Umbilical cord (tissue), 2 donors: ENCODE measurements around the gene FGF9. TPM values are rescaled to one million over a fixed set of nuclear protein-coding genes. Genes with fewer than 3 reads are reported as not detected.
A peak's percentile ranks its signal among the peaks of the same experiment; 100 is the strongest.

ENCODE experiments used
- DNase-seq: peaks from one replicate; pipeline ENCODE4 v3.0.0-alpha.2; 2015; ENCODE audit warnings: low spot score
- total RNA-seq: library from RNA; depleted of rRNA; stranded (reverse); fragments of >200 nt; gene quantifications from one replicate; pipeline ENCODE4 v1.2.3, GENCODE V29; 2014; ENCODE audit warnings: low replicate concordance; ENCODE audit not compliant: insufficient read depth

Gene FGF9
- 4.1 TPM for total RNA-seq

DNA sequence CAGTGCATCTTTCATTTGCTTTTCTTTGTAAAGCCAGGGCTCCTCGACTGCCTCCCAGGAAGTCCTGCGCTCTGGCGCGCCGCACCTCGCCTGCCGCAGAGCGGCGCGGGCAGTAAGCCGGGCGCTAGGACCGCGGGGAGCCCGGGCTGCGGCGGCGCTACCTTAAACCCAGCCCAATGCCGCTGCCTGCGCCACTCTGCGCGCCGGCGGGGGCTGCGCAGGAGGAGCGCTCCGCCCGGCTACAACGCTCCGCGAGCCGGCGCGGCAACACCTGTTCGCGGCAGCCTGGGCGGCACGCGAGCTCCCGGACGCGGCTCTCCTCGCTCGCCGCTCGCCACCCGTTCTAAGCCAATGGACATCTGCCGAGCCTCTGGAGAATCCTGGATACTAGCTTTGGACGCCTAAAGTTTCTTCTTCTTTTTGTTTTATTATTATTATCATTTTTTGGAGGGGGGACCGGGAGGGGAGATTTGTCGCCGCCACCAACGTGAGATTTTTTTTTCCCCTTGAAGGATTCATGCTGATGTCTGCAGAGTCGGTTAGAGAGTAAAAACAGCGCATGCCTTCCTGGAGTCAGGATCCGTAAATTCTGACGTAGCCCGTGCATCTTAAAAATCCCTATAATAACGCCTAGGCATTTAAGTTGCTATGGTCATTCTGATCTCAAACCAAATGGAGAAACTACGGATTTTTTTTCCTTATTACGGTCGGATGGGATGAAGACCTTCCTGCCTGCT, at the start of gene FGF9:
Gene FGF9 (plus strand): TSS at position 191 of the 737 bp plus-strand sequence. CDS start 840 bp downstream, outside the sequence.
- DNase-seq: peak; percentile 68

DNA sequence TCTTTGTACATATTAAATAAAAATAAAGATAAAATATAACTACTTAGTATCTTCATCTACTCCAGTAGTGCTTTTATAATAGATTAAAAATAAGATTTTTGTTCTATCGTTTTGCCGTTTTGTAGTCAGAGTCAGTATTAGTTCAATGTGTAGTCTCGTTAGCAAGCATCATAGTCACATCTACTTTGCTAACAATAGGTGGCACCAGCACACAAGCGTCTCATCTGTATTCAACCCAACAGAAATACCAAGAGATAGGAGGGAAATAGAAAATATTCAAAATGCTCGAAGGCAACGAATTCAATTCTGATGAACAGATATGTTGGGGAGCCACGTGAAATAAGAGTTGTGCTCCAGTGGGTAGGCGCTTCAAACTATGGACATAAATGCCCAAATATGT, 45.5 kb upstream of the FGF9 start:
- DNase-seq: no peak

DNA sequence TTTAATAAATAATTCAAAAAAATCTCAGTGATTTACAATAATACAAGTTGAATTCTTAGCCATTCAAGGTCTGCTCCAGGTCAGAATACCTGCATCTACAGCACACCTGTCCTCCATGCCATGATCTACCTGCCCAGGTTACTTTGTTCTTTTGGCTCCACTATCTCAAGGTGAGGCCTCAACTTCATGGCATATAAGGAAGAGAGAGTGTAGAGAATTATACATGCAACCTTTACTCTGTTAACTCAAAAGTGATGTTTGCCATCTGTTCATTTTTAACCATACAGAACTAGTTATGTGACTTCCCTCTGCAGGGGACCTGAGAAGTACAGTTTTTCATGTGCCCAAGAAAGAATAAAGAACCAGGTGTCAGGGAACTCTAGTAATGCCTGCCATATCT, 38.7 kb upstream of the FGF9 start:
- no peak for DNase-seq

DNA sequence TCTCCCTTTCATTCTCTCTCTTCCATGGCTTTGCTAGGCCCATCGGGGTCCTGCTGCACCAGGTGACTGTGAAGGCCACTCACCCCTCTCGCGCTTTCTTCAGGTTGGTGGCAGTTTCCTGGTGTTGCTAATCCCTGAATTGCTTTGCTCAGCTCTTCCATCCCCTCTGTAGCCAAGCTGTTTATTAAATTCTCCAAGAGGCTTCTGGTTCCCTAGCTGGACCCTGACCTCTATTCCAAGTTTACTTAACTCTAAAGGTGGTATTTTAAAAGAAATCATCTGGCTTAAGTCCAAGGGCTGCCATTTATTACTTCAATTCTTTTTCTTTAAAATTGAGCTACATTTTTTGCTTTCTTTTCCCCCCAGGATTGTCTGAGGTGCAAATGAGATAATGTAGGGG, 34.2 kb upstream of the FGF9 start:
- no peak for DNase-seq

DNA sequence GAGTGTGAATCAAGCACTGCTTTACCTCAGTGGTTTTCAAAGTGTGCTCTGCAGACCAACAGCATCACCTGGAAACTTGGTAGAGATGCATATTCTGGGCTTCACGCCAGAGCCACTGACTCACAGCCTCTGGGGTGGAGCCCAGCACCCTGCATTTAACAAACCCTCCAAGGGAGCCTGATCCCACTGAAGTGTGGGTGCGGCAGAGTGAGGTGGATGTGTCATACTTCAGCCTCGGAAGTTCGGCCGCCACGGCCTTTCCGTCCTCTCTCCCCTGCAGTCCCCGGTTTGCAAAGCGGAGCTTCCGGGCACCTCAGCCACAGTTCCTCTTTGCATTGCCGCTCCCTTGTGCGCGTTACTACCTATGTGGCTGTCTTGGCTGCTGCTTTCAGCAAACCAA, 33.6 kb upstream of the FGF9 start:
- no peak for DNase-seq

DNA sequence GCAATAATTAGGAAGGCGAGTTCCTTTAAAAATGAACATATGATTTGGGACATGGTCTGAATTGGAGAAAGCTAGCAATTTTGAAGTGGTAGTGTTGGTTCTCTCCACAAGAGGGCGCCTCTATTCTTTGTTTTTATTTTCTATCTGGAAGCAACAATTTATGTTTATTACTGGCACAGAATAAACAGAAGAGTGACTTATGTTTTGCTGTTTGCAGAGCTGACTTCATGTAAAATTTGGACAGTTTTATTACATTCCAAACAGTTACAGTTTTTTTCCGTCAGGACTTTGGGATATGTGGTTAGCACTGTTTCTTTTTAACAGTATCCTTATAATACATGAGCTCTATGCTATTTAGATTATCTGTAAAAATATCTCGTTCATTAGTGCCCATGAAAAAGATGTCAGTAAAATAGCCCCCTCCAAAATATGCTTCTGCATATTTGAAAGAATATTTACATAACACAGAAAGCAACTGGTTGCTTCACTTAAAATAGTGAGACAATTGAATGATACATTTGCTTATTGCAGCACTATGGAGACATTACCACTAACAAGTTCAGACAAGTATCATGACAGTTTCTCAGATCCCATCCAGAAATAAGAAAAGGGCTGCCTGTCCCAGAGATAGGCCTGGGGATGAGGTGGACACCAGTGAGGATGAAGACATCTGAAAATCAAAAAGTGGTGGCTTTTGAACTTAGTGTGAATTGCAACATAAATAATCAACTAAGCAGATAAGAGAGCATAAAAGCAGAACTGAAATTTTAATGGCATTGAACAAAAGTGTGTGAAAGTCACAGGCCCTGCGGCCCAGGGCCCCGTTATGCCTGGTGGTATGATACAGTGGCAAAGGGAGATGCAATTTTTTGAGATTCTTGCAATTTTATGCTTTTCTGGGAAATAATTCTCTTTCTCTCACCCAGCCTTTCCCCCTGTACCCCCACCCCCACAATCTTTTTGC, 32.3 kb upstream of the FGF9 start:
- DNase-seq: peak; percentile 27

DNA sequence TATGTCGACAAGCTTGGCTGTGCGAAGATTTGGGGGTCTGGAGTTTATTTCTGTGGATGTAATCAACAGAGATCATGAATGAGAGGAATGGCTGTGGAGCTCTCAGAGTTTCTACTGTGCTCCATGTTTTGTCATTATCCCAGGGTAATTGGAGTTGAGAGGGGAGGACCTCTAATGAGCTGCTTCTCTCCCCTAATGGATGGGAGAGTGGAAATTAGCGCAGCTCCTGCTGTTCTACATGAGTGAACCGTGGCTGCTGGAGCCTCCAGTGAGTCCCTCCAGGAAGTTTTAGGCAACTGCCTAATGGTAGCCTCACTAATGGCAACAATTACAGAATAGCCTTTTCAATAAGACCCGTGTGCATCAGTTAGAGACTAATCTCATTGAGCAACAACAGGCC, 31.3 kb upstream of the FGF9 start:
- DNase-seq: no peak

DNA sequence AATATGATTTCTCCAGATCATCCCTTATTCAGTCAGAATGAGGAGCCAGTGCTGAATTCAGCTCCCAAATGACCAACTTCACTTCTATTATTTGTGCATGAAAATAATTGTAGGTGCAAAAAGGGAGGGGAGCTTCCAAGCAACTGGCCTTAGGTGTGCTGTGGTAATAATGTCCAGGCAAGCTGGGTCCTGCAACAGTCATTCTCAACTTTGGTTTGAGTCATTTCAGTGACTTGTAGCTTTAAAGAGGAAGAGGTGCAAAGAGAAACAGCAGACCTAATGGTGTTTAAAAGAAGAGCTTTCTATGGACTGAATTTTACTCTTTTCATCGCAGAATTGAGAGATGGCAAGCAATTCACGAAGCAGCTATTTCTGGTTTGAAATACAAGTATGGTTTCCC, 29.2 kb upstream of the FGF9 start:
- DNase-seq: no peak

DNA sequence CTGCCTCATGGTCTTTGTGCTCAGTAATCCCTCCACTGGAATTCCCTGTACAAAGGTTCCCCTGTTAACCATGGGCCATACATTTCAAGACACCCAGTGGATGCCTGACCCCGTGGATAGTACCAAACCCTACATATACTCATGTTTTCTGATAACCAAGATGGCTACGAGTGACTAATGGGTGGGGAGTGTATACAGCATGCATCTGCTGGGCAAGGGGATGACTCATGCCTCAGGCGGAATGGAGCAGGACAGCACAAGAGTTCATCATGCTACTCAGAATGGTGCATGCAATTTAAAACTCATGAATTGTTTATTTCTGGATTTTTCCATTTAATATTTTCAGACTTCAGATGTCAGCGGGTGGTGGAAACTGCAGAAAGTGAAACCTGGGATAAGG, 13.3 kb upstream of the FGF9 start:
- DNase-seq: no peak

DNA sequence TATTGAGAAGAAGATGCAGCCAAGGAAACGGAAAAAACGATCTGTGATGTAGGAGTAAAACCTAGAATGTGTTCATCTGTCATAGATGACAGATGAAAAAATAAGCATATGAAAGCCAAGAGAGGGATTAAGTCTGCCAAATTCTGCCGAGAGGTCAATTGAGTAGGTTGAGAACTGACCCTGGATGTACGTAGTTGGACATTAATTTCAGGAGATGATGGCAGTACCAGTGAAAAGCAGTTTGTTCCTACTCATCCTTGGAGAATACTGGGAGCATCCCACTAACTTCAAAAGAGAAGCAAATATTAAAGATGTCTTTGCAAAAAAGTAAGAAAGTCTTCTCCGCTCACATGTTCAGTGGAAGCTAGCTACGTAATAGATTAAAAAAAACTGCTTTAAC, 11.8 kb upstream of the FGF9 start:
- no peak for DNase-seq

DNA sequence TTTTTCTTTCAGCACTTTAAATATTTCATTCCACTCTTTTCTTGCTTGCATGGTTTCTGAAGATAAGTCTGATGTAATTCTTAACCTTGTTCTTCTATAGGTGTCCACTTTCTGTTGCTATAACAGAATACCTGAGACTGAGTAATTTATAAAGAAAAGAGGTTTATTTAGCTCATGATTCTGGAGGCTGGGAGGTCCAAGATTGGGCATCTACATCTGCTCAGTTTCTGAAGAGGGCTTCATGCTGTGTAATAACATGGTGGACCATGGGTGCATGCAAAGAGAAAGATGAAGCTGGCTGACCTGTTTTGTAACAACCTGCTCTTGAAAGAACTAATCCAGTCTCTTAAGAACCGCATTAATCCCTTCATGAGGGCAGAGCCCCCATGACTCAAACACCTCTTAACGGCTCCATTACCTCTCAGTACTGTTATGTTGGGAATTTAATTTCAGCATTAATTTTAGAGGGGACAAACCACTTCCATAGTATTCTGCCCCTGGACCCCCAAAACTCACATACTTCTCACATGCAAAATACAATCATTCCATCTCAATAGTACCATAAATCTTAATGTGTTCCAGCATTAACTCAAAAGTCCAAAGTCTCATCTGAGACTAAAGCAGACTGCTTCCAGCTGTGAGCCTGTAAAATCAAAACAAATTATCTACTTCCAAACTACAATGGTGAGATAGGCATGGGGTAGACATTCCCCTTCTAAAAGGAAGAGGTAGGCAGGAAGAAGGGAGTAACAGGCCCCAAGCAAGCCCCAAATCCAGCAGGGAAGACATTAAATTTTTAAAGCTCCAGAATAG, 9.6 kb upstream of the FGF9 start:
- DNase-seq: no peak

DNA sequence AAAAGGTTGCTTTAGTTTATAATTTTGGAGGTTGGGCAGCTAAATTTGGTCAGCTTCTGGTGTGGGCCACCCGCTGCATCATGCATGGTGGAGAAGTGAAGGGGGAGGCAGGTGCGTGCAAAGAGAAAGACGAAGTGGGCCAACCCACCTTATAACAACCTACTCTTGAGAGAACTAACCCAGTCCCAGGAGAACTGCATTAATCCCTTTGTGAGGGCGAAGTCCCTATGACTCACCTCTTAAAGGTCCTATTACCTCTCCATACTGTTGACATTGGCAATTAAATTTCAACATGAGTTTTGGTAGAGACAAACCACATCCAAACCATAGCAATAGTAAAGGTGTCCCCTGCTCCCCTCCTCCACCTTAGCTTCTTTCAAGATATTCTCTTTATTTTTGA, 7.7 kb upstream of the FGF9 start:
- no peak for DNase-seq

DNA sequence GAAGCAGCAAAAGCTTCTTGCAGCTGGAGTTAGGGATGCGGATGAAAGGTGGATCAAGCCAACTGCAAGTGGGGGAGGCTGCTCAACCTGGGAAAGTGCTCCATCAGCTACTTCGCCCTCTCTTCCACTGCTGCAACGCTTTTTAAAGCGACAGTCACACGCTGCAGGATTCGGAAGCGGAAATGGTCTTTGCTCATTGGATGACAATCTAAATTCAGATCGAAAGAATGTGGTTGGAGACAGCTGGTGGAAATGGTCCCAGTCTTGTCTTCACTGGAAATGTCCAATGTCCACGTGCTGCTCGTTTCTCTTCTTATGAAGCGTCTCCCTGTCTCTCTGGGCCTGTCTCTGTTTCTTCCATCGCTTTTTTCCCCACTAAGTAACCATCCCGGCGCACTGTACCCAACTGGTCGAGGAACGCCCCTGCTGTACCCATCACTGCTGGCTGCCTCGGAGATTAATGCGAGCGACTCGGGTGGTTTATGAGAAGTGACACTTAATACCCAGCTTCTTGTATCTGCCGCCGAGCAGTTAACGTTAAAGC, 2.1 kb upstream of the FGF9 start:
- no peak for DNase-seq

DNA sequence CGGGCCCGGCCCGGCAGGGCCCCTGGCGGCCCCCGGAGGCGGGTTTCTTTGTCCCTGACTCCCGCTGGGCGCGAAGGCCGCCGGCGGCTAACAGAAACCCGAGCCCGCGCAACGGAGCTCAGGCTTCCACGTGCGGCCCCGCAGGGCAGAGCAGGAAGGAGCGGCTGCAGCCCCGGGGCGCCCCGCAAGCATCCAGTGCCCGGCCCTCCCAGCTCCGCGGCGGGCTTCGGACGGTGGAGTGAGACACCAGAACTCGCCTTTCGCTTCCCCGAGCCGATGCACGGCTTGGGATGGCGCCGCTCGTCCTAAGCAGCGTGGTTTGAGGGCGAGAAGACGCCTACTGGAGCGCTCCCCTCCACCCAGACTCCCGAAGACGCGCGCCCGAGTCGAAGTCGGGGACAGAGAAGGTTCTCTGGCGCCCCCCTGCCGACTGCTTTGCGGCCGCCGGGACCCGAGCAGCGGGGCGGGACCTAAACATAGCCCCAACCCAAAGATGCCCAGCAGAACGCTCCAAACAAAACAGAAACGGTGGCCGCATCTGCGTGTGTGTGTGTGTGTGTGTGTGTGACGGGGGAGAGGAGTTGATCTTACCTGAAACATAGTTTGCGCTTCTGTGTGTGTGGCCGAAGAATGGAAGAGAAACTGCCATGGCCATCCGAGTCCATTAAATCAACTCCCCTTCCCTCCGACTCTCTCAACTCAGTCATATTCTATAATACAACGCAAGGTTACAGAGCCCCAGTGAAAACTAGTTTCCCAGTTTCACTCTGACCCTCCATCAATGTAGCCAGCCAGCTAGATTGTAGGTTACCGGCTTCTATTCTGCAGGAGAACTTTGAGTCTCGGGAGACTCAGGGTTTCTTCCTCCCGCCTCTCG, 629 bp upstream of the FGF9 start:
- peak; percentile 69 for DNase-seq

DNA sequence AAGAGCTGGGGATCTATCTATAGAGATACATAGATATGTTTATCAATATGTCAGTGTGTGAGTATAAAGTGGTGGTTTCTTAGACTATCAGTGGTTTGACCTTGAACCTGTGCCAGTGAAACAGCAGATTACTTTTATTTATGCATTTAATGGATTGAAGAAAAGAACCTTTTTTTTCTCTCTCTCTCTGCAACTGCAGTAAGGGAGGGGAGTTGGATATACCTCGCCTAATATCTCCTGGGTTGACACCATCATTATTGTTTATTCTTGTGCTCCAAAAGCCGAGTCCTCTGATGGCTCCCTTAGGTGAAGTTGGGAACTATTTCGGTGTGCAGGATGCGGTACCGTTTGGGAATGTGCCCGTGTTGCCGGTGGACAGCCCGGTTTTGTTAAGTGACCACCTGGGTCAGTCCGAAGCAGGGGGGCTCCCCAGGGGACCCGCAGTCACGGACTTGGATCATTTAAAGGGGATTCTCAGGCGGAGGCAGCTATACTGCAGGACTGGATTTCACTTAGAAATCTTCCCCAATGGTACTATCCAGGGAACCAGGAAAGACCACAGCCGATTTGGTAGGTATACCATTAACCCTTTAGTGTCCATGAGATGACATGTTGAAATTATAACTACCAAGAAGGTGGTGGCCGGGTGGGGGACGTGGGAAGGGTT, 880 bp downstream of the FGF9 start:
- no peak for DNase-seq

DNA sequence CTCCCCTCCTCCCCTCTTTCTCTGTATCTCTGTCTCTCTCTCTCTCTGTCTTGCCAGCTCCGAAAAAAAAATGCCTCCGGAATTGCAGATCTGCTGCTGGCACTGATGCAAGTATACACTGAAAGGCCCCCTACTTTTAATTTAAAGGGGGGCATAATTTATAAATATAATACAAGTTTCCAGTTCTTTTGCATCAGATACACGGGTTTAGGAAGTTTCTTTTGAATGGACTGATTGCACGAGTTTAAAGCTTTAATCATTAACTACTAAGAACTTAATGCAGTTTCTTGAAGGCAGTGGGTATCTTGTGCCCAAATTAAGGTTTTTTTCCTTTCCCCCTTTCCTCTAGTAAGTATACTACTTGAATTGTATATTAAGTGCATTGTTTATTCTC, 1.4 kb downstream of the FGF9 start:
- DNase-seq: no peak

DNA sequence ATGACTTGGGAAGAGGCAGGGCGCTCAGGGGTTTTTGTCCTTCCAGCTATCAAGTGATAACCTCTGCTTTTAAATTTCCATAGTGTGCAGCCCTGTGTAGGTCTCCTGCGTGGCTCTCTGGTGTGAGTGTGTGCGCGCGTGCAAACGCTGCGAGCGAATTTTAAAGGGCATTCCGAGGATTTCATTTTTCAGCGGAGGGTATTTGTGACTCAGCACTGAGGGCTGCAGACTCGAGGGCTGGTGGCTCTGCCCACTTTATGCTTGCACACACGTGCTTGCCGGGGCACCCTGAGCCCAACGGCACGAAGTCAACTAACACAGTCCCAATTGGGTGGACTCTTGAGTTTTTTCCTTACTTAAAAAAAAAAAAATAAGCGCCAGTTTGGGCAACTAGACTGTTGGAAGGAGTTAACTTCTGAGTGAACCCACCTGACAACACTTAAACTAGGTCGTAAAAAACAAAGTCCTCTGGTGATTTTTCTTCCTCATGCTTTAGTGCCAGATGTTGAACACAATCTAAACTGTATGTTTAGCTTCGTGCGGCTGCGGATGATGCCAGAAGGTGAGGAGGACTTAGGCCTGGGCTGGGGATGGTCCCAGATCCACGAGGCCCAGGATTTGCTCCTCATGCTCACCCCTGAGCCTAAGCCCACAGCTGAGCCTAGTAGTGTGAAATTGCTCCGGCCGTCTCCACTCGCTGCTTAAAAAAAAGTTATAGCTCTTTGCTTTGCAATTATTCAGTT, 2.1 kb downstream of the FGF9 start:
- no peak for DNase-seq

DNA sequence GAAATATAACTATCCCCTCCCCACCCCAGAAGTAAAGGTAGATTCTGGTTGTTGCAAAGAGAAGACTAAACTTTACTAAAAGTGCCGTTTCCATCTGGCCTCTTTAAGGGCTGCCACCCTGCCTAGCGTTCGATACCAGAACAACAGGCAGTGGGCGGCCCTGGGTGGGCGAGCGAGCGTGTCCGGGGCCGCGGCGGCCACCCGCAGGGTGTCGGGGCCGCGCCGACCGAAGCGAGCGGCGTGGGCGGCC, 2.6 kb downstream of the FGF9 start:
- DNase-seq: no peak

DNA sequence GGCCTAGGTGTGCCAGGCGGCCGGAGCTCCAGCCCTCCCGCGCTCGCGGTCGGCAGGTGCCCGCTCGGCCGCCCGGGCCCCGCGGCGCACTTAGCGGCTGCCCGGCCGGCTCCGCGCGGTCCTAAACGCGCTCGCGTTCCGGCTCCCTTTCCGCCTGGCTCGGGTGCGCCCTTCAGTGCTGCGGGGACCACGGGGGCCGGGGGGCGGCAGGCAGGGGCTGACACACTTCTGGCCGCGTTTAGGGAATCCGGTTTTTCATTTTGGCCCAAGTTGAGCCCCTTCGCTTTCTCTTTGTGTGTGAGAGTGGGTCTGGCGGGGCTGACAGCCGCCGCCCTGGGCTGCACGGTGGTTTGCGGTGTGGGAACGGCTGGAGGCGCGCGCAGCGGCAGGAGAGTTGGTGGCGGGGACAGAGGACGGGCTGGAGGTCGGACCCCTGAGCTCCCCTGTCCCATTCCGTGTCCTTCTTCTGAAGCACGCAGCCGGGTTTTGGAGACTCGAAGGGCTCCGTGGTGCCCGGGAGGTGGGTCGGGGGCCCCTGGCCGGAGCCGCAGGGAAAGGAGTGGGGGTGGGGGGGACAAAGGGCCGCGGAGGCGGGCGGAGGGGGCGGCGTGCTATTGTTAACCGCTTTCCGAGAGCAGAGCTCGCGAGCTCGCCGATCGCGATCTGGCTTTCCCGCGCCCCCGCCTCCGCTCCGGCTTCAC, 3.1 kb downstream of the FGF9 start:
- no peak for DNase-seq
